OCI-LY3 (cell line): ENCODE data around the gene MYOG.

Experiments used
- H2AFZ ChIP-seq: fragments of 200-600, 300-600 bp; shearing (Covaris generic); 2 replicates; pipeline ENCODE4 v1.6.0; 2014; ENCODE audit warnings: antibody characterized with exemption, low read depth, low read length
- H3K27ac ChIP-seq: fragments of 200-600, 300-600 bp; sonication (generic); 2 replicates; pipeline ENCODE4 v1.5.1; 2014; ENCODE audit warnings: mild to moderate bottlenecking, low read length, moderate library complexity, mixed read lengths
- H3K27me3 ChIP-seq: fragments of 200-600, 300-600 bp; sonication (generic); 2 replicates; pipeline ENCODE4 v1.6.1; 2014; ENCODE audit warnings: low read depth, low read length, mixed read lengths
- H3K36me3 ChIP-seq: fragments of 200-600, 300-600 bp; sonication (generic); replicated peaks from 2 replicates; pipeline ENCODE3; 2014; ENCODE audit warnings: low read depth, low read length, mixed read lengths
- H3K4me1 ChIP-seq: fragments of 300-600, 200-600 bp; sonication (generic); 2 replicates; pipeline ENCODE4 v1.6.1; 2014; ENCODE audit warnings: low read length, mixed read lengths
- H3K4me2 ChIP-seq: fragments of 200-600, 300-600 bp; sonication (generic); 2 replicates; pipeline ENCODE4 v1.6.1; 2014; ENCODE audit warnings: low read length, mixed read lengths
- H3K4me3 ChIP-seq: fragments of 300-600, 200-600 bp; sonication (generic); 2 replicates; pipeline ENCODE4 v1.5.1; 2014; ENCODE audit warnings: antibody characterized with exemption, mild to moderate bottlenecking, low read length, moderate library complexity
- H3K79me2 ChIP-seq: fragments of 300-600, 200-600 bp; shearing (Covaris generic); 2 replicates; pipeline ENCODE4 v1.6.1; 2014; ENCODE audit warnings: mild to moderate bottlenecking, low read length, mixed read lengths
- H3K9ac ChIP-seq: fragments of 300-600, 200-600 bp; shearing (Covaris generic); 2 replicates; pipeline ENCODE4 v1.6.0; 2014; ENCODE audit warnings: mild to moderate bottlenecking, low read length, moderate library complexity
- H3K9me3 ChIP-seq: fragments of 200-600, 300-600 bp; shearing (Covaris generic); 2 replicates; pipeline ENCODE4 v1.6.1; 2014; ENCODE audit warnings: low read length, mixed read lengths; ENCODE audit not compliant: insufficient read depth
- H4K20me1 ChIP-seq: fragments of 200-600, 300-600 bp; sonication (generic); 2 replicates; pipeline ENCODE4 v1.6.1; 2016; ENCODE audit warnings: low read length, mixed read lengths; ENCODE audit not compliant: insufficient read depth
- EZH2phosphoT487 ChIP-seq: fragments of 200-600 bp; shearing (Covaris generic); IDR thresholded peaks from 2 replicates; pipeline ENCODE4 v1.6.1; 2018; ENCODE audit warnings: antibody characterized with exemption, mixed run types, low read depth
- TF ChIP-seq, protein P1 (sequence below): fragments of 200-600, 300-600 bp; sonication (generic); IDR thresholded peaks from 2 replicates; pipeline ENCODE4 v1.5.1; 2014; ENCODE audit warnings: antibody characterized with exemption, low read length, low read depth

The MYOG gene

DNA sequence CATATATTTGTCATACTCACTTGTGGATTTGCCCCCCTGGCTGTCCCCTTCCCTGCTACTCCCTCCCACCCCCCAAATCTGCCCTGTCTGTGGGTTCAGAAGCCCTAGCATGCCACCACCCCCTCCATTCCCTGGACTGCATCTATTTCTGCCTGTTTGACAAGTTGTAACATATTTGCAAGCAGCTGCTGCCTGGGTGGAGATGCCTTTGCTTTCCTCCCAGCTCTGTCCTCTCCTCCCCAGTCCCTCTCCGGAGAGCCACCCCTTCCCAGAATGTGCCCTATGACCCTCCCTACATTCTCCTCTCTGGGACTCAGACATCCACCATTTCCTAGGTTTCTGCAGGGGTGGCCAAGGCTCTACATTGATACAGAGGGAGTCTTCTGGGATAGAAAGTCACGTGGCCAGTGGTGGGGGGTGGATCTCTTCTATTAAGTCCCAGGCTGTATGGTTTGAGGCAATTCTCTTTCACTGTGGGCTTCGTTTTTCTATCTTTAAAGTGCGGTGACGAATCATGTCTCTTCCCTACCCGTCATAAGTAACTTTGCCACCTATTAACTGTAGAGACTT, 6.0 kb upstream of the MYOG start:
- Histone ChIP-seq H3K36me3 (no peaks in the 10 kb centered on the region), H3K9me3 (peaks cover 10% of the 10 kb centered on the region), H3K4me3 (no peak overlapping the region), H3K9ac (no peak overlapping the region), H3K27me3 (peaks cover 49% of the 10 kb centered on the region), H2AFZ (no peak overlapping the region), H3K4me1 (peaks cover 6% of the 10 kb centered on the region), H3K27ac (no peak overlapping the region), H3K79me2 (no peaks in the 10 kb centered on the region), H3K4me2 (no peak overlapping the region), H4K20me1 (no peaks in the 10 kb centered on the region)
- TF ChIP-seq, protein P1, sequence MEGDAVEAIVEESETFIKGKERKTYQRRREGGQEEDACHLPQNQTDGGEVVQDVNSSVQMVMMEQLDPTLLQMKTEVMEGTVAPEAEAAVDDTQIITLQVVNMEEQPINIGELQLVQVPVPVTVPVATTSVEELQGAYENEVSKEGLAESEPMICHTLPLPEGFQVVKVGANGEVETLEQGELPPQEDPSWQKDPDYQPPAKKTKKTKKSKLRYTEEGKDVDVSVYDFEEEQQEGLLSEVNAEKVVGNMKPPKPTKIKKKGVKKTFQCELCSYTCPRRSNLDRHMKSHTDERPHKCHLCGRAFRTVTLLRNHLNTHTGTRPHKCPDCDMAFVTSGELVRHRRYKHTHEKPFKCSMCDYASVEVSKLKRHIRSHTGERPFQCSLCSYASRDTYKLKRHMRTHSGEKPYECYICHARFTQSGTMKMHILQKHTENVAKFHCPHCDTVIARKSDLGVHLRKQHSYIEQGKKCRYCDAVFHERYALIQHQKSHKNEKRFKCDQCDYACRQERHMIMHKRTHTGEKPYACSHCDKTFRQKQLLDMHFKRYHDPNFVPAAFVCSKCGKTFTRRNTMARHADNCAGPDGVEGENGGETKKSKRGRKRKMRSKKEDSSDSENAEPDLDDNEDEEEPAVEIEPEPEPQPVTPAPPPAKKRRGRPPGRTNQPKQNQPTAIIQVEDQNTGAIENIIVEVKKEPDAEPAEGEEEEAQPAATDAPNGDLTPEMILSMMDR: no peak
- TF ChIP-seq EZH2phosphoT487: no peak

DNA sequence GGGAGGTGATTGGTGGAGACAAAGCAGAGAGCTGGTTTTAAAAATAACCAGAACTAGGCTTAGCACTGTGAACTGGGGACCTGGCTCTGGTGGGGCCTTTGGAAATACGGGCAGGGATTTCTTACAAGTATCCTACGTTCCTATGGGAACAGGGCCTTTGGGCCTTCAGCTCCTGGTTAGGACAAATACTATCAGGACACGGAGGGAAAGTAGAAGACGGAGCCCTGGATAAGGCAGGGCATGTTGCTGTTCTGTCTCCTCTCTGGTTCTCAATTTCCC, 5.3 kb upstream of the MYOG start:
- peaks cover 10% of the 10 kb centered on the region for H3K9me3 ChIP-seq
- no peak overlapping the region for H3K27ac ChIP-seq
- H3K27me3 ChIP-seq: peaks cover 45% of the 10 kb centered on the region
- H4K20me1 ChIP-seq: no peaks in the 10 kb centered on the region
- H3K9ac ChIP-seq: no peak overlapping the region
- no peak overlapping the region for H3K4me3 ChIP-seq
- H3K4me2 ChIP-seq: no peak overlapping the region
- no peak overlapping the region for H2AFZ ChIP-seq
- H3K79me2 ChIP-seq: no peaks in the 10 kb centered on the region
- no peaks in the 10 kb centered on the region for H3K36me3 ChIP-seq
- peaks cover 6% of the 10 kb centered on the region for H3K4me1 ChIP-seq
- TF ChIP-seq EZH2phosphoT487: no peak
- TF ChIP-seq, protein P1: no peak

- Histone ChIP-seq H3K79me2 (no peaks in the 10 kb centered on the region), H3K4me1 (peaks cover 6% of the 10 kb centered on the region), H3K9ac (no peak overlapping the region), H3K9me3 (peaks cover 8% of the 10 kb centered on the region), H2AFZ (no peak overlapping the region), H3K36me3 (no peaks in the 10 kb centered on the region), H3K4me3 (no peak overlapping the region), H4K20me1 (no peaks in the 10 kb centered on the region), H3K27me3 (peaks cover 41% of the 10 kb centered on the region), H3K27ac (no peak overlapping the region), H3K4me2 (no peak overlapping the region)
- TF ChIP-seq, protein P1: no peak
- TF ChIP-seq EZH2phosphoT487: no peak
Measured at GRCh38 chr1:203090421-203091198, 4.8 kb upstream of the MYOG start.

GRCh38 chr1:203089651-203090045, 3.8 kb upstream of the MYOG start:
- no peak overlapping the region for H3K4me2 ChIP-seq
- H3K9ac ChIP-seq: no peak overlapping the region
- H4K20me1 ChIP-seq: no peaks in the 10 kb centered on the region
- peaks cover 6% of the 10 kb centered on the region for H3K4me1 ChIP-seq
- no peaks in the 10 kb centered on the region for H3K9me3 ChIP-seq
- TF ChIP-seq, protein P1: no peak
- TF ChIP-seq EZH2phosphoT487: no peak
- H3K4me3 ChIP-seq: no peak overlapping the region
- H3K36me3 ChIP-seq: no peaks in the 10 kb centered on the region
- H3K79me2 ChIP-seq: no peaks in the 10 kb centered on the region
- no peak overlapping the region for H3K27ac ChIP-seq
- no peak overlapping the region for H2AFZ ChIP-seq
- peaks cover 32% of the 10 kb centered on the region for H3K27me3 ChIP-seq
